ENCODE results near the gene SIK2.

Gene SIK2

GRCh38 chr11:111734101-111734953 lies 132.1 kb downstream of the SIK2 start:
- no peak for TF ChIP-seq CTCF (IDR thresholded peaks at IDR 0.05)
- Histone ChIP-seq H3K4me1 (peaks cover 25% of the 10 kb centered on the region), H3K4me3 (ENCODE audit: low read depth, low read length) (peak overlapping the region; percentile 28), H3K9me3 (ENCODE audit: control insufficient read depth, low read length) (no peaks in the 10 kb centered on the region), H3K27me3 (ENCODE audit: control insufficient read depth, insufficient read depth, low read length) (no peaks in the 10 kb centered on the region), H3K79me2 (no peaks in the 10 kb centered on the region), H3K36me3 (ENCODE audit: control insufficient read depth, insufficient read depth, low read length) (no peaks in the 10 kb centered on the region), H3K9ac (peak overlapping the region; percentile 13), H2AFZ (peak overlapping the region; percentile 76), H3K27ac (peak overlapping the region; percentile 99), H3K4me2 (ENCODE audit: low read length) (peak overlapping the region; percentile 39)

- Histone ChIP-seq H3K9me3 (ENCODE audit: control insufficient read depth, low read length) (no peaks in the 10 kb centered on the region), H3K27ac (peak overlapping the region; percentile 99), H3K36me3 (ENCODE audit: control insufficient read depth, insufficient read depth, low read length) (no peaks in the 10 kb centered on the region), H3K4me1 (peaks cover 21% of the 10 kb centered on the region), H3K4me2 (ENCODE audit: low read length) (peak overlapping the region; percentile 39), H3K9ac (peak overlapping the region; percentile 13), H3K27me3 (ENCODE audit: control insufficient read depth, insufficient read depth, low read length) (no peaks in the 10 kb centered on the region), H3K79me2 (no peaks in the 10 kb centered on the region), H3K4me3 (ENCODE audit: low read depth, low read length) (peak overlapping the region; percentile 28), H2AFZ (peak overlapping the region; percentile 76)
- no peak for TF ChIP-seq CTCF (IDR thresholded peaks at IDR 0.05)
Observed at GRCh38 chr11:111734954-111735261, 132.7 kb downstream of the SIK2 start.

- peak overlapping the region; percentile 99 for H3K27ac ChIP-seq
- peak overlapping the region; percentile 39 for H3K4me2 ChIP-seq (ENCODE audit: low read length)
- peak overlapping the region; percentile 47 for H3K4me3 ChIP-seq (ENCODE audit: low read depth, low read length)
- H3K27me3 ChIP-seq (ENCODE audit: control insufficient read depth, insufficient read depth, low read length): no peaks in the 10 kb centered on the region
- no peaks in the 10 kb centered on the region for H3K36me3 ChIP-seq (ENCODE audit: control insufficient read depth, insufficient read depth, low read length)
- no peaks in the 10 kb centered on the region for H3K9me3 ChIP-seq (ENCODE audit: control insufficient read depth, low read length)
- H3K9ac ChIP-seq: no peak overlapping the region
- peaks cover 21% of the 10 kb centered on the region for H3K4me1 ChIP-seq
- no peak for TF ChIP-seq CTCF (IDR thresholded peaks at IDR 0.05)
- no peaks in the 10 kb centered on the region for H3K79me2 ChIP-seq
- peak overlapping the region; percentile 76 for H2AFZ ChIP-seq
Observed at GRCh38 chr11:111735262-111736116, 133.2 kb downstream of the SIK2 start.

GRCh38 chr11:111736181-111736590 lies 133.9 kb downstream of the SIK2 start:
- H3K27ac ChIP-seq: peak overlapping the region; percentile 99
- peak overlapping the region; percentile 7 for H3K4me3 ChIP-seq (ENCODE audit: low read depth, low read length)
- H3K4me1 ChIP-seq: peaks cover 21% of the 10 kb centered on the region
- no peak for TF ChIP-seq CTCF (IDR thresholded peaks at IDR 0.05)
- H3K79me2 ChIP-seq: no peaks in the 10 kb centered on the region
- no peak overlapping the region for H3K9ac ChIP-seq
- no peaks in the 10 kb centered on the region for H3K27me3 ChIP-seq (ENCODE audit: control insufficient read depth, insufficient read depth, low read length)
- H3K4me2 ChIP-seq (ENCODE audit: low read length): peak overlapping the region; percentile 39
- H3K9me3 ChIP-seq (ENCODE audit: control insufficient read depth, low read length): no peaks in the 10 kb centered on the region
- no peaks in the 10 kb centered on the region for H3K36me3 ChIP-seq (ENCODE audit: control insufficient read depth, insufficient read depth, low read length)
- H2AFZ ChIP-seq: peak overlapping the region; percentile 76

All from parathyroid adenoma (tissue), 2 donors.